Right lobe of liver (tissue), 6 donors: Measurements from ENCODE around the gene C11orf58. TPM values are rescaled to one million over a fixed set of nuclear protein-coding genes. Genes with fewer than 3 reads are reported as not detected.

Experiments used
- ATAC-seq, 4 donors: fragments of 200-7000 bp; cut with Tn5 transposase; one replicate each; pipeline ENCODE4 v1.9.1; 2020; ENCODE audit warnings: mild to moderate bottlenecking in 4 of 4, moderate library complexity in 4 of 4
- DNase-seq, 3 donors: peaks; one replicate each; pipeline ENCODE4 v3.0.0-alpha.2; 2020
- H3K27ac ChIP-seq, 3 donors: fragments of 200-600 bp; one replicate each; pipeline ENCODE4 v1.8.0; 2022
- H3K27me3 ChIP-seq, 2 donors: fragments of 200-600 bp; one replicate each; pipeline ENCODE4 v1.8.0; 2022
- H3K36me3 ChIP-seq, 4 donors: fragments of 200-600 bp; sonication (generic) in 1 of 4; one replicate each; pipeline versions ENCODE4 v1.5.1 to v1.8.0; 2017 to 2022; ENCODE audit warnings: control low read depth in 1 of 4
- H3K4me1 ChIP-seq, 4 donors: fragments of 200-600 bp; sonication (generic) in 1 of 4; one replicate each; pipeline versions ENCODE4 v1.5.1 to v1.8.0; 2017 to 2022; ENCODE audit warnings: control low read depth in 1 of 4
- H3K4me3 ChIP-seq, 3 donors: fragments of 200-600 bp; one replicate each; pipeline ENCODE4 v1.8.0; 2022
- H3K9me3 ChIP-seq, 4 donors: fragments of 200-600 bp; sonication (generic) in 1 of 4; one replicate each; pipeline versions ENCODE4 v1.5.1 to v1.8.0; 2017 to 2022; ENCODE audit warnings: control low read depth in 1 of 4
- POLR2A ChIP-seq: fragments of 450-650 bp; IDR thresholded peaks from one replicate; pipeline ENCODE4 v1.6.1; 2017; ENCODE audit warnings: antibody characterized with exemption, mild to moderate bottlenecking
- WGBS: methylation state at CpG from one replicate; pipeline ENCODE4 v1.1.6; 2018; ENCODE audit warnings: low coverage, low lambda C conversion rate; ENCODE audit not compliant: insufficient coverage; ENCODE audit errors: missing lambda C conversion rate; 5-methylcytosine and 5-hydroxymethylcytosine counted together
- intact Hi-C, 2 donors: fragments of 100-400 bp; cut with DNase I; formaldehyde crosslinking; loops; one replicate each; pipeline versions ENCODE4 v1.11.2 to v1.14.1; 2022
- total RNA-seq, 6 experiments: library from RNA; depleted of rRNA in 2 of 6; stranded (reverse); fragments of >200 nt in 2 of 6; fragmentation: NEBNext Ultra II Directional in 3 of 6; extraction: Animal tissue kit (Norgen Biotek cat#: 25700) in 3 of 6; gene quantifications; one replicate each; pipeline versions ENCODE4 v1.1.0 to v1.2.4, GENCODE V29; 2016 to 2023
- TF ChIP-seq, protein P1 (sequence below), 4 donors: fragments of 200-600 bp in 3 of 4; fragments of 450-650 bp in 1 of 4; IDR thresholded peaks; one replicate each; pipeline versions ENCODE4 v1.5.1 to v1.8.0; 2016 to 2022; ENCODE audit warnings: antibody characterized with exemption in 4 of 4, mild to moderate bottlenecking in 2 of 4
- donor health status: DM: no; HTN: yes; CAD: no.
- donor health status: DM: no; HTN: no; CAD: no.
- donor health status: DM: no; HTN: no; CAD: no.
- donor health status: DM: no; HTN: yes; CAD: no.
- donor health status: DM: no; HTN: yes; CAD: no.

The C11orf58 gene
- total RNA-seq, 6 experiments from 2014 or later, result 50.3 to 79.1 (median 56.9) TPM

DNA sequence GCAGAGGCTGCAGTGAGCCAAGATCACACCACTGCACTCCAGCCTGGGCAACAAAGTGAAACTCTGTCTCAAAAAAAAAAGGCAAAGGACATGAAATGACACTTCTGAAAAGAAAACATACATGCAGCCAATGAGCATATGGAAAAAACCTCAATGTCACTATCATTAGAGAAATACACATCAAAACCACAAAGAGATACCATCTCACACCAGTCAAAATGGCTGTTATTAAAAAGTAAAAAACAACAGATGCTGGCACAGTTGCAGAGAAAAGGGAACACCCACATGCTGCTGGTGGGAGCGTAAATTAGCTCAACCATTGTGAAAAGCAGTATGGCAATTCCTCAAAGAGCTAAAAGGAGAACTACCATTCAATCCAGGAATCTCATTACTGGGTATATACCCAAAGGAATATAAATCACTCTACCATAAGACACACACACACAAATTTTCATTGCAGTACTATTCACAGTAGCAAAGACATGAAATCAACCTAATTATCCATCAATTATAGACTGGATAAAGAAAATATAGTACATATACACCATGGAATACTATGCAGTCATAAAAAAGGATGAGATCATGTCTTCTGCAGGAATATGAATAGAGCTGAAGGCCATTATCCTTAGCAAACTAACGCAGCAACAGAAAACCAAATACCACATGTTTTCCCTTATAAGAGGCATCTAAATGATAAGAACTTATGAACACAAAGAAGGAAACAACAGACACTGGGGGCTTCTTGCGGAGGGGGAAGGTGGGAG is 15.7 kb upstream of the C11orf58 start:
- WGBS, result 63% methylated on average over 3 of the region's 3 CpGs
- ATAC-seq (no peak), DNase-seq (no peak)
- TF ChIP-seq, protein P1, sequence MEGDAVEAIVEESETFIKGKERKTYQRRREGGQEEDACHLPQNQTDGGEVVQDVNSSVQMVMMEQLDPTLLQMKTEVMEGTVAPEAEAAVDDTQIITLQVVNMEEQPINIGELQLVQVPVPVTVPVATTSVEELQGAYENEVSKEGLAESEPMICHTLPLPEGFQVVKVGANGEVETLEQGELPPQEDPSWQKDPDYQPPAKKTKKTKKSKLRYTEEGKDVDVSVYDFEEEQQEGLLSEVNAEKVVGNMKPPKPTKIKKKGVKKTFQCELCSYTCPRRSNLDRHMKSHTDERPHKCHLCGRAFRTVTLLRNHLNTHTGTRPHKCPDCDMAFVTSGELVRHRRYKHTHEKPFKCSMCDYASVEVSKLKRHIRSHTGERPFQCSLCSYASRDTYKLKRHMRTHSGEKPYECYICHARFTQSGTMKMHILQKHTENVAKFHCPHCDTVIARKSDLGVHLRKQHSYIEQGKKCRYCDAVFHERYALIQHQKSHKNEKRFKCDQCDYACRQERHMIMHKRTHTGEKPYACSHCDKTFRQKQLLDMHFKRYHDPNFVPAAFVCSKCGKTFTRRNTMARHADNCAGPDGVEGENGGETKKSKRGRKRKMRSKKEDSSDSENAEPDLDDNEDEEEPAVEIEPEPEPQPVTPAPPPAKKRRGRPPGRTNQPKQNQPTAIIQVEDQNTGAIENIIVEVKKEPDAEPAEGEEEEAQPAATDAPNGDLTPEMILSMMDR (IDR thresholded peaks at IDR 0.05), result no peak
- no peak for TF ChIP-seq POLR2A
- Histone ChIP-seq H3K36me3 (no peaks in the 10 kb centered on the region), H3K27ac (no peak overlapping the region), H3K4me1 (no peaks in the 10 kb centered on the region), H3K27me3 (no peaks in the 10 kb centered on the region), H3K4me3 (no peak overlapping the region), H3K9me3 (no peaks in the 10 kb centered on the region)
- intact Hi-C loops, result no loop called here

DNA sequence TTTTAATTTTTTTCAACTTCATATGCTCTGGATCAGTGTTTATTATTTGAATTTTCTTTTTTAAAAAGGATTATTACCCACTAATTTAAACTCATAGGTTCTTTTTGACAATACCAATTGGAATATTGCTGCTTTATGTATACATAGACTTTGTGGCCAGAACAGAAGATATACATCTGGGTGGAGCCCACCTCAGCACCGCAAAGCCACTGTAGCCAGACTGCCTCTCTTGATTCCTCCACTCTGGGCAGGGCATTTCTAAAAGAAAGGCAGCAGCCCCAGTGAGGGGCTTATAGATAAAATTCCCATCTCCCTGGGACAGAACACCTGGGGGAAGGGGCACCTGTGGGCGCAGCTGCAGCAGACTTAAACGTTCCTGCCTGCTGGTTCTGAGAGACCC is 10.6 kb upstream of the C11orf58 start:
- no peaks in the 10 kb centered on the region for H3K4me1 ChIP-seq
- WGBS, result 82% methylated on average over 3 of the region's 3 CpGs
- ATAC-seq (no peak), DNase-seq (no peak)
- intact Hi-C loops, result no loop called here
- no peaks in the 10 kb centered on the region for H3K27me3 ChIP-seq
- no peak overlapping the region for H3K27ac ChIP-seq
- H3K9me3 ChIP-seq, result no peaks in the 10 kb centered on the region
- H3K36me3 ChIP-seq, result no peaks in the 10 kb centered on the region
- no peak overlapping the region for H3K4me3 ChIP-seq
- TF ChIP-seq, protein P1 (IDR thresholded peaks at IDR 0.05), result no peak
- no peak for TF ChIP-seq POLR2A

DNA sequence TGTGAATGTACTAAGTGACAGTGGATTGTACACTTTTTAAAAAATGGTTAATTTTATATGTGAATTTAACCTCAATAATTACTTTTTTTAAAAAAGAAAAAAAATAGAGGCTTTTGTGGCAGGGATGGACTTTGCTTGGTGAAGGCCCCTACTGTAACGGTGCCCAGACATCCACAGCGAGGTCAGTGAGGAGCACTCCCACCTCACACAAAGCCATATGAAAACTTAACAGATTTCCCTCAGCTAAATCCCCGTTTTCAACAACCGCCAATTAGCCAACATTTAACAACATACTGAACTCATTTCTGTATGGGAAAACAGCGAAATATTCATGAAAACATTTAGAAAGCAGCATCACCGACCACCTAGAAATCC is 642 bp upstream of the C11orf58 start:
- Histone ChIP-seq H3K27me3 (no peaks in the 10 kb centered on the region), H3K9me3 (no peaks in the 10 kb centered on the region), H3K4me3 (peak overlapping the region; percentile 76 to 80 (median 79)), H3K4me1 (peaks cover 0 to 22% (median under 1%) of the 10 kb centered on the region in 4 donors), H3K36me3 (no peaks in the 10 kb centered on the region), H3K27ac (peak overlapping the region; percentile 93 to 96 (median 96))
- peak in 3 of 4 donors; percentile 3 to 28 (median 13) for ATAC-seq
- no peak for DNase-seq
- intact Hi-C loops, result no loop called here
- 0% methylated on average over 6 of the region's 6 CpGs for WGBS
- TF ChIP-seq, protein P1 (IDR thresholded peaks at IDR 0.05), result no peak
- TF ChIP-seq POLR2A, result no peak

DNA sequence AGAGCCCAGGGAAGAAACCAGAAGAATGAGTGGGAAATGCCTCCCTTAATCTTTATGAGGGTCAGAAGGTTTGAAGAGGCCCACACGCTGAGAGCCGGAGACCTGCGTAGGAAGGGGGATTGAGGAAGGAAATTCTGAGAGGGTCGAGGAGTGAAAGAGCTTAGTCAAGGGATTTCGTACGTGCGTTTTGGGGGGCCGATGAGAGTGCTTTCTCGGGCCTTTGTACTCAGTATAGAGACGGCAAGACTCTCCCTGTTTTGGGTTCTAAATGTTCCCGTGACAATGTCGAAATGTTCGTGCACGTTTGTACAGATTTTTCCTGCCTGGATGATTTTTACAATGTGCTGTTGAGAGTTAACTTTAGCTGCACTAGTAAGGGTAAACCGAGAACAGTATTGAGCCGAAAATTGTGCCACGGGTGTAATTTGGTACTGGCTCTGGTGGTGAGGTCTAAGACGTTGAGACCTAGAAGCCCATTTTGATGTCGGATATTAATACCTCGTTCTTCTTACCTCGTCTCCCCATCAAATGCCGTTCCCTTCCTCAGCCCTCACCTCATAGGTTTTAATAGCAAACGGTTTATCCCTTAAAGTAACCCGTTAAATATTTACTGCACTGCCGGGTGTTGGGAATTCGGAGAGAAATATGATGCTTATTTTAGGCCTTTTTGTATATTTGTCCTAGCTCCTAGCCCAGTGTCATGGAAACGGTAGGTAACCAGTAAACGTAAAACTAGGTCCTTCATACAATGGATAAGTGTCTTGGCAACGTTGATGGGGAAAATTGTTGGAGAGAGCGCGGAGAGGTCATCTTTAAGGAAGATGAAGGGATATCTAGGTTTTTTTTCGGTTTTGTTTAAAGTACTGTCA is 734 bp downstream of the C11orf58 start:
- H3K27me3 ChIP-seq, result no peaks in the 10 kb centered on the region
- H3K27ac ChIP-seq, result peak overlapping the region; percentile 93 to 96 (median 96)
- no peaks in the 10 kb centered on the region for H3K36me3 ChIP-seq
- TF ChIP-seq, protein P1 (IDR thresholded peaks at IDR 0.05), result no peak
- TF ChIP-seq POLR2A, result no peak
- WGBS, result 5% methylated on average over 27 of the region's 32 CpGs
- no peak for DNase-seq
- intact Hi-C loops, result no loop called here
- H3K9me3 ChIP-seq, result no peaks in the 10 kb centered on the region
- peak overlapping the region; percentile 76 to 80 (median 79) for H3K4me3 ChIP-seq
- peaks cover 0 to 22% (median 5%) of the 10 kb centered on the region in 4 donors for H3K4me1 ChIP-seq
- peak in 1 of 4 donors; percentile 7 for ATAC-seq
